Ishikawa (cell line): Measurements from ENCODE around the gene ACYP2.

Experiments
- CEBPB ChIP-seq: IDR thresholded peaks from 2 replicates; pipeline ENCODE4 v1.6.1; 2012
- CREB1 ChIP-seq: IDR thresholded peaks from 2 replicates; pipeline ENCODE4 v1.6.1; 2012; ENCODE audit warnings: low read depth
- EP300 ChIP-seq: IDR thresholded peaks from 2 replicates; pipeline ENCODE4 v1.6.1; 2012; ENCODE audit warnings: borderline replicate concordance
- FOXM1 ChIP-seq: IDR thresholded peaks from 2 replicates; pipeline ENCODE4 v1.6.1; 2012; ENCODE audit warnings: low read depth, borderline replicate concordance
- MAX ChIP-seq: IDR thresholded peaks from 2 replicates; pipeline ENCODE4 v1.6.1; 2012
- TAF1 ChIP-seq: IDR thresholded peaks from 2 replicates; pipeline ENCODE4 v1.6.1; 2012; ENCODE audit warnings: low read depth, mild to moderate bottlenecking
- TCF12 ChIP-seq: IDR thresholded peaks from 2 replicates; pipeline ENCODE4 v1.6.1; 2012; ENCODE audit warnings: low read depth
- TF ChIP-seq, protein P1 (sequence below): IDR thresholded peaks from 2 replicates; pipeline ENCODE4 v1.6.1; 2012; ENCODE audit warnings: low read depth, mild to moderate bottlenecking

DNA sequence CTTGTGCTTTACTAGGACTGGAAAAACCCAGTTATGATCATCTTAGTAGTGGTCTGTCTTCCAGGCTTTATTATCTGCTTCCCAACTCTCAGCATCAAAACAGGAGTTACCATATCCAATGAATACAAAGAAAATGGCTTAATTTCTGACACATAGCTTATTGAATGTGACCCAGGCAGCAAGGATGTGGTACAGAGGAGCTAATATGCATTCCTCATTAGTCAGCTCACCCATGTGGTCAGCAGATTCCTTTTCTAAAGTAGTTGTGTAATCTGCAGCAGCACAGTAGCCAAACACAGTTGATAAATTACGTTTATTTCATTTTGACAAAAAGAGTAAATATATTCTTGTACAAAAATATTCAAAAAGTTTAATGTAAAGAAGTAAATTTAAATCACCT lies 97.0 kb downstream of the ACYP2 start:
- TF ChIP-seq MAX (no peak), EP300 (no peak), TAF1 (no peak), CEBPB (no peak), TCF12 (no peak), FOXM1 (no peak), CREB1 (no peak)
- TF ChIP-seq, protein P1, sequence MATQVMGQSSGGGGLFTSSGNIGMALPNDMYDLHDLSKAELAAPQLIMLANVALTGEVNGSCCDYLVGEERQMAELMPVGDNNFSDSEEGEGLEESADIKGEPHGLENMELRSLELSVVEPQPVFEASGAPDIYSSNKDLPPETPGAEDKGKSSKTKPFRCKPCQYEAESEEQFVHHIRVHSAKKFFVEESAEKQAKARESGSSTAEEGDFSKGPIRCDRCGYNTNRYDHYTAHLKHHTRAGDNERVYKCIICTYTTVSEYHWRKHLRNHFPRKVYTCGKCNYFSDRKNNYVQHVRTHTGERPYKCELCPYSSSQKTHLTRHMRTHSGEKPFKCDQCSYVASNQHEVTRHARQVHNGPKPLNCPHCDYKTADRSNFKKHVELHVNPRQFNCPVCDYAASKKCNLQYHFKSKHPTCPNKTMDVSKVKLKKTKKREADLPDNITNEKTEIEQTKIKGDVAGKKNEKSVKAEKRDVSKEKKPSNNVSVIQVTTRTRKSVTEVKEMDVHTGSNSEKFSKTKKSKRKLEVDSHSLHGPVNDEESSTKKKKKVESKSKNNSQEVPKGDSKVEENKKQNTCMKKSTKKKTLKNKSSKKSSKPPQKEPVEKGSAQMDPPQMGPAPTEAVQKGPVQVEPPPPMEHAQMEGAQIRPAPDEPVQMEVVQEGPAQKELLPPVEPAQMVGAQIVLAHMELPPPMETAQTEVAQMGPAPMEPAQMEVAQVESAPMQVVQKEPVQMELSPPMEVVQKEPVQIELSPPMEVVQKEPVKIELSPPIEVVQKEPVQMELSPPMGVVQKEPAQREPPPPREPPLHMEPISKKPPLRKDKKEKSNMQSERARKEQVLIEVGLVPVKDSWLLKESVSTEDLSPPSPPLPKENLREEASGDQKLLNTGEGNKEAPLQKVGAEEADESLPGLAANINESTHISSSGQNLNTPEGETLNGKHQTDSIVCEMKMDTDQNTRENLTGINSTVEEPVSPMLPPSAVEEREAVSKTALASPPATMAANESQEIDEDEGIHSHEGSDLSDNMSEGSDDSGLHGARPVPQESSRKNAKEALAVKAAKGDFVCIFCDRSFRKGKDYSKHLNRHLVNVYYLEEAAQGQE = no peak
